Measurements from ENCODE around the gene MCHR1. TPM values are rescaled to one million over a fixed set of nuclear protein-coding genes. Genes with fewer than 3 reads are reported as not detected.
"Not testable (repeated sequence)": the region's sequence is repeated elsewhere in the genome, so short reads cannot be mapped to it uniquely, and the experiment has no call there.

MCHR1 gene
- total RNA-seq, 1 experiment from 2014 or later, result not detected

GRCh38 chr22:40719599-40719998 is 40.3 kb downstream of the MCHR1 start:
- intact Hi-C loops (cut with micrococcal nuclease), result no loop called here
- Histone ChIP-seq H3K27me3 (ENCODE audit: insufficient read depth, low read length) (no peaks in the 10 kb centered on the region), H3K36me3 (ENCODE audit: control insufficient read depth in 1 of 2, insufficient read depth in 2 of 2, low read length in 2 of 2) (no peaks in the 10 kb centered on the region), H2AFZ (ENCODE audit: low read depth, low read length, poor library complexity, severe bottlenecking) (no peak overlapping the region), H3K9ac (ENCODE audit: low read length) (no peak overlapping the region), H3K4me3 (replicated peaks in 1 of 2; ENCODE audit: low read depth in 1 of 2, low read length in 2 of 2) (no peak overlapping the region), H3K79me2 (ENCODE audit: insufficient read depth, low read length) (no peaks in the 10 kb centered on the region), H4K20me1 (ENCODE audit: insufficient read depth) (no peaks in the 10 kb centered on the region), H3K4me2 (ENCODE audit: low read length) (no peak overlapping the region), H3K9me3 (ENCODE audit: control insufficient read depth in 1 of 2, insufficient read depth in 1 of 2, low read depth in 1 of 2, low read length in 2 of 2) (no peaks in the 10 kb centered on the region), H3K9me2 (ENCODE audit: insufficient read depth) (no peaks in the 10 kb centered on the region), H3K27ac (ENCODE audit: low read depth, low read length) (no peak overlapping the region), H3K4me1 (ENCODE audit: control insufficient read depth in 1 of 2, insufficient read depth in 2 of 2, low read length in 2 of 2) (peaks cover 4 to 24% of the 10 kb centered on the region in 2 experiments; a peak in 3 of 4 replicates)
- BruUV-seq (replicated peaks), result no TSS peak
- ChIA-PET POLR2A (no interaction called here), RAD21 (ENCODE audit: low non-redundant PET in 1 of 2, low total read pairs in 2 of 2, uncharacterized antibody in 2 of 2, unreplicated experiment in 2 of 2) (no interaction called here), CTCF (no interaction called here)
- no peak for TF ChIP-seq SP1 (IDR thresholded peaks at IDR 0.05; ENCODE audit: low read depth)
- no peak for TF ChIP-seq ZFX (IDR thresholded peaks at IDR 0.05)
- TF ChIP-seq FOSL1 (IDR thresholded peaks at IDR 0.05; ENCODE audit: low read depth), result no peak
- TF ChIP-seq ELF1 (IDR thresholded peaks at IDR 0.05; ENCODE audit: borderline replicate concordance, low read depth), result no peak
- TF ChIP-seq EGR1 (IDR thresholded peaks at IDR 0.05; ENCODE audit: low read depth), result no peak
- no peak for TF ChIP-seq SIN3A (IDR thresholded peaks at IDR 0.05; ENCODE audit: low read depth)
- DNase-seq (ENCODE audit: low read depth, low spot score) (no peak), ATAC-seq (no peak)

- H3K4me3 ChIP-seq (replicated peaks in 1 of 2; ENCODE audit: low read depth in 1 of 2, low read length in 2 of 2); RAD21 ChIA-PET (ENCODE audit: low non-redundant PET in 1 of 2, low total read pairs in 2 of 2, uncharacterized antibody in 2 of 2, unreplicated experiment in 2 of 2); H3K79me2 ChIP-seq (ENCODE audit: insufficient read depth, low read length); CTCF ChIA-PET; H3K9ac ChIP-seq (ENCODE audit: low read length); H3K4me2 ChIP-seq (ENCODE audit: low read length); H3K9me3 ChIP-seq (ENCODE audit: control insufficient read depth in 1 of 2, insufficient read depth in 1 of 2, low read depth in 1 of 2, low read length in 2 of 2); intact Hi-C loops (cut with micrococcal nuclease); DNase-seq (ENCODE audit: low read depth, low spot score); H3K27ac ChIP-seq (ENCODE audit: low read depth, low read length); POLR2A ChIA-PET; H3K27me3 ChIP-seq (ENCODE audit: insufficient read depth, low read length); H2AFZ ChIP-seq (ENCODE audit: low read depth, low read length, poor library complexity, severe bottlenecking); H3K36me3 ChIP-seq (ENCODE audit: control insufficient read depth in 1 of 2, insufficient read depth in 2 of 2, low read length in 2 of 2); ATAC-seq; BruUV-seq (replicated peaks); H4K20me1 ChIP-seq (ENCODE audit: insufficient read depth); H3K9me2 ChIP-seq (ENCODE audit: insufficient read depth): not testable (repeated sequence)
- H3K4me1 ChIP-seq (ENCODE audit: control insufficient read depth in 1 of 2, insufficient read depth in 2 of 2, low read length in 2 of 2), result peaks cover 0 to 20% of the 10 kb centered on the region in 2 experiments; a peak in 3 of 4 replicates
Observed at GRCh38 chr22:40720156-40720537, 40.9 kb downstream of the MCHR1 start.
